Testis (tissue), 3 donors: Measurements from ENCODE around the gene PEX11B. TPM values are rescaled to one million over a fixed set of nuclear protein-coding genes. Genes with fewer than 3 reads are reported as not detected.

Source experiments
- DNase-seq: peaks from one replicate; pipeline ENCODE4 v3.0.0-alpha.2; 2019
- H3K27ac ChIP-seq, 2 donors: fragments of 200-600 bp; sonication (generic); one replicate each; pipeline ENCODE4 v1.5.1; 2019
- H3K27me3 ChIP-seq: fragments of 200-600 bp; sonication (generic); one replicate; pipeline ENCODE4 v1.5.1; 2019
- H3K36me3 ChIP-seq: fragments of 200-600 bp; sonication (generic); one replicate; pipeline ENCODE4 v1.5.1; 2017; ENCODE audit warnings: low read depth; ENCODE audit errors: missing control alignments
- H3K4me1 ChIP-seq: fragments of 200-600 bp; sonication (generic); one replicate; pipeline ENCODE4 v1.5.1; 2019
- H3K4me3 ChIP-seq, 2 donors: fragments of 200-600 bp; sonication (generic); one replicate each; pipeline ENCODE4 v1.5.1; 2017 to 2019
- H3K9me3 ChIP-seq: fragments of 200-600 bp; sonication (generic); one replicate; pipeline ENCODE4 v1.5.1; 2017
- POLR2A ChIP-seq: fragments of 450-650 bp; IDR thresholded peaks from one replicate; pipeline ENCODE4 v1.6.1; 2017; ENCODE audit warnings: antibody characterized with exemption, mild to moderate bottlenecking, moderate library complexity
- WGBS, 2 donors: methylation state at CpG; one replicate each; pipeline ENCODE4 v1.1.5; 2018; 5-methylcytosine and 5-hydroxymethylcytosine counted together
- intact Hi-C: fragments of 100-400 bp; cut with DNase I; formaldehyde crosslinking; loops from one replicate; pipeline ENCODE4 v1.15.1; 2023; ENCODE audit warnings: low total_unique reads
- polyA plus RNA-seq: library from polyadenylated mRNA; stranded (reverse); fragments of 350-450 nt; fragmentation: Illumina TruSeq; extraction: RNeasy Lipid Tissue Mini Kit (QIAGEN cat#74804); gene quantifications from one replicate; pipeline ENCODE4 v1.2.3, GENCODE V29; 2014; ENCODE audit warnings: low read depth, low replicate concordance; ENCODE audit not compliant: insufficient read depth
- total RNA-seq, 2 donors: library from RNA; depleted of rRNA; stranded (reverse); fragments of >200 nt; gene quantifications; one replicate each; pipeline ENCODE4 v1.2.3, GENCODE V29; 2016
- TF ChIP-seq, protein P1 (sequence below), 3 experiments: fragments of 450-650 bp in 2 of 3; fragments of 200-600 bp in 1 of 3; sonication (generic) in 1 of 3; IDR thresholded peaks; one replicate each; pipeline ENCODE4 v1.5.1; 2016 to 2019; ENCODE audit warnings: antibody characterized with exemption in 3 of 3, mild to moderate bottlenecking in 2 of 3, moderate library complexity in 1 of 3

PEX11B gene
- total and polyA plus RNA-seq, 3 donors from 2014 or later = 42.1 to 54.8 (median 42.7) TPM

DNA sequence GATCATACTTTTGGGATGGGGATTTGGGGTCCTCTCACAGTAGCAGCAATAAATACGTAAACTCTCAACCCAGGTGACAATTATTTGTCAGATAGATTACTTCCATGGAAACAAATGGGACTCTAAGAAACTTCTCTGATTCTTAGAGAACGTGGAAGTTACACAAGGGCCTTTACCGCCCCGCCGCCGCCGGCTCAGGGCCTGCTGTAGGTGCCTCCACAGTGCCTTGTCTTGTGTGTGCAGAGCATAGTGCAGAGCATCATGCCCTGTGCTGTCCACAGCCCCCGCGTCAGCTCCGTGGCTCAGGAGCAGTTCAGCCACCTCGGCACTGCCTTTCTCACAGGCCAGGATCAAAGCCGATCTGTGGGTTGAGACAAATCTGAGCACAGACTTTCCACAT lies 43.9 kb downstream of the PEX11B start:
- 89 to 96% methylated on average over 2 to 12 of the region's 12 CpGs for WGBS, 2 donors
- no peaks in the 10 kb centered on the region for H3K27me3 ChIP-seq
- H3K4me3 ChIP-seq = no peak overlapping the region
- H3K4me1 ChIP-seq = peaks cover 8% of the 10 kb centered on the region
- DNase-seq = no peak
- H3K36me3 ChIP-seq = no peaks in the 10 kb centered on the region
- H3K9me3 ChIP-seq = no peaks in the 10 kb centered on the region
- no peak for TF ChIP-seq POLR2A
- TF ChIP-seq, protein P1, sequence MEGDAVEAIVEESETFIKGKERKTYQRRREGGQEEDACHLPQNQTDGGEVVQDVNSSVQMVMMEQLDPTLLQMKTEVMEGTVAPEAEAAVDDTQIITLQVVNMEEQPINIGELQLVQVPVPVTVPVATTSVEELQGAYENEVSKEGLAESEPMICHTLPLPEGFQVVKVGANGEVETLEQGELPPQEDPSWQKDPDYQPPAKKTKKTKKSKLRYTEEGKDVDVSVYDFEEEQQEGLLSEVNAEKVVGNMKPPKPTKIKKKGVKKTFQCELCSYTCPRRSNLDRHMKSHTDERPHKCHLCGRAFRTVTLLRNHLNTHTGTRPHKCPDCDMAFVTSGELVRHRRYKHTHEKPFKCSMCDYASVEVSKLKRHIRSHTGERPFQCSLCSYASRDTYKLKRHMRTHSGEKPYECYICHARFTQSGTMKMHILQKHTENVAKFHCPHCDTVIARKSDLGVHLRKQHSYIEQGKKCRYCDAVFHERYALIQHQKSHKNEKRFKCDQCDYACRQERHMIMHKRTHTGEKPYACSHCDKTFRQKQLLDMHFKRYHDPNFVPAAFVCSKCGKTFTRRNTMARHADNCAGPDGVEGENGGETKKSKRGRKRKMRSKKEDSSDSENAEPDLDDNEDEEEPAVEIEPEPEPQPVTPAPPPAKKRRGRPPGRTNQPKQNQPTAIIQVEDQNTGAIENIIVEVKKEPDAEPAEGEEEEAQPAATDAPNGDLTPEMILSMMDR (IDR thresholded peaks at IDR 0.05) = no peak
- no peak overlapping the region for H3K27ac ChIP-seq
- intact Hi-C loops = no loop called here

DNA sequence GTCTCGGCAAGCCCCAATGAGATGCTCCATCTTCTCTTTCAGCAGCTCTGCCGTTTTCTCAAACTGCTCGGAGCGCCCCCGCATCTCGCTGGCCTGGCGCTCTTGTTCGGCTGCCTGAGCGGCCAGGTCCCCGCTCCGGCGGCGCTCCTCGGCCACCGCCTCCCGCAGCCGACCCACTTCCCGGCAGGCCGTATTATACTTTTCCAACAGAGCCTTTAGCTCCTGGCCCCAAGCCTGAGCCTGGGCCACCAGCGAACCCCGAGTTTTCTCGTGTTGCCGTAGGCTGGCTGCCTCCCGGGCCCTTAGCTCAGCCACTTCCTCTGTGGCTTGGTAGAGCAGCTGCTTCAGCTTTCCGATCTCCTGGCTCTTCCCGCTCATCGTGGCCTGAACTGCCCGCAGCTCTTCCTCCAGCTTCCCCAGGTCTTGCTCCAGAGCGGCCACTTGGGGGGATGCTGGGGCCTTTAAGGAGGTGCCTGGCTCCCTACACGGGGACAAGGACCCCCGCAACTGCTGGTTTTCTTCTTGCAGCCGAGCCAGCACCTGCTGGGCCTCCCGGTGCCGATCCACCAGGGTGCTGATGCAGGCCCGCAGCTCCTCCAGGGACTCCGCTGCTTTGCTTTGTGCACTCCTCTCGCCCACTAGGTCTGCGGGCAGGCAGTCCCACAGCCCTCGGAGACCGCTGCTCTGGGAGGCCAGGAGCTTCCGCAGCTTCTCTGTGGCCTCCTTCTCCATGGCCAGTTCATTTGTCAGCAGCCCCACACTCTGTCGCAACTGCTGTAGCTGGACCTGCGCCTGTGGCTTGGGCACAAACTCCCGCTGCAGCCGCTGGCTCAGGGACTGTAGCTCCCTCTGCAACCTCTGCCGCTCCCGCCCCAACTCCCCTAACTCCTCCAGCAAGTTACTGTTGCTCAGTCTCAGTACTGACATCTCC lies 46.3 kb downstream of the PEX11B start:
- no peaks in the 10 kb centered on the region for H3K9me3 ChIP-seq
- H3K4me1 ChIP-seq = peaks cover 18% of the 10 kb centered on the region
- intact Hi-C loops = no loop called here
- peak overlapping the region; percentile 43 for H3K4me3 ChIP-seq
- peak; percentile 58 for DNase-seq
- 2 to 17% methylated on average over 31 to 47 of the region's 47 CpGs for WGBS, 2 donors
- H3K27me3 ChIP-seq = no peaks in the 10 kb centered on the region
- peak overlapping the region; percentile 60 to 79 for H3K27ac ChIP-seq
- TF ChIP-seq, protein P1 (IDR thresholded peaks at IDR 0.05) = no peak
- TF ChIP-seq POLR2A = no peak
- H3K36me3 ChIP-seq = no peaks in the 10 kb centered on the region

DNA sequence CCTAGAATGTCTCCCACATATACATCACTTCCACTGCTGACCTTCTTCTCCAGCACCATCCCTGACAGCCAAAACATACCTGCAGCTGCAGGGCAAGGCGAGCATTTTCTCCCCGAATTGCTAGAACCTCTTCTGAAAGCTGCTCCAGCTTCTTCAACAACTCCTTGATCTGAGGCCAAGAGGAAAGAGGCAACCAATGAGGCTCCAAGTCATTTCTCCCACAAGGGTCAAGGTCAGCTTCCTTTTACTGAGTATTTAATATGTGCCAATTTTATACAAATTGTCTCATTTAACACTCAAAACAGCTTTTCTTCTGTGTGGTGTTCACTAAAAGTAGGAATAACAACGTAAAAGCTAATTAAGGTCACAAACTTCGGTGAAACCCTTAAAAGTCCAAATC lies 50.3 kb downstream of the PEX11B start:
- H3K36me3 ChIP-seq = no peaks in the 10 kb centered on the region
- no peak overlapping the region for H3K27ac ChIP-seq
- intact Hi-C loops = no loop called here
- no peak for DNase-seq
- H3K27me3 ChIP-seq = no peaks in the 10 kb centered on the region
- WGBS, 2 donors = 51 to 52% methylated on average over 4 of the region's 4 CpGs
- no peaks in the 10 kb centered on the region for H3K9me3 ChIP-seq
- TF ChIP-seq, protein P1 (IDR thresholded peaks at IDR 0.05) = no peak
- TF ChIP-seq POLR2A = no peak
- peaks cover 18% of the 10 kb centered on the region for H3K4me1 ChIP-seq
- no peak overlapping the region for H3K4me3 ChIP-seq

DNA sequence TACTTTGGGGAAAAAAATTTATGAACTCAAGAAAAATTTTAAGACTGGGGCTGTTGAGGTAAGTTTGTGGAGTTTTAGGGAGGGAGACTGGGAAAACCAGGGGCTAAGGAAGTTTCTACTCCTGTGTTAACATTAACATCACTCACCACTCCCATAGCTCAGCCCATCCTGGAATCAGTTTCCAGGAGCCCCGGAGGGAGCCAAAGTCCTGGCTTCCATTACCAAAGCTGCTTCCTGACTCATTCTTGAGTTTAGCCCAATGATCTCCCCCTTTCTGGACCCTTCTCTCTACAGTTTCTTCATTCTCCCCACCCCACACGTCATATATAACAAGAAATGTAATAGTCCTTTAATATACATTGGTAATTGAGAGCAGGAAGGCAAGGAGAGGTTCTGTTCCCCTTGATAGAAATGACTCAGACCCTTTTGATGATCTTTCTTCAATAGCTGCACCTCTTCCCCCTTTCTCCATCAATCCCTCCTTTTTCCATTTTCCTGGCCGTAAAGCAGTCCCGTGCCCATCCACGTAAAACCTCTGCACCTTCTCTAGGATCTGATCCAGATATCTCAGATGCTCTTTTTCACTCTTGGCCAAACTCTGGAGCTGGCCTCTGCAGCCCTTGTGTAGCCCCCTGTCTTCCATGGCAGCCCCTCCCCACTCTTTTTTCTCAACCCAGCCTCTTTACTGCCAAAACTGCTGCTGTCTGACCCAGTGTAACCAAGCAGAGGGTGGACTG lies 55.1 kb downstream of the PEX11B start:
- no peak overlapping the region for H3K4me3 ChIP-seq
- WGBS, 2 donors = 79 to 82% methylated on average over 5 of the region's 5 CpGs
- peaks cover 12% of the 10 kb centered on the region for H3K4me1 ChIP-seq
- H3K27me3 ChIP-seq = no peaks in the 10 kb centered on the region
- no peaks in the 10 kb centered on the region for H3K36me3 ChIP-seq
- no peaks in the 10 kb centered on the region for H3K9me3 ChIP-seq
- intact Hi-C loops = no loop called here
- no peak for DNase-seq
- H3K27ac ChIP-seq = no peak overlapping the region
- TF ChIP-seq, protein P1 (IDR thresholded peaks at IDR 0.05) = no peak
- TF ChIP-seq POLR2A = no peak

Other genes with a start within 250 kb of the PEX11B start
- 1 to 10 TPM in 1 of 2 donors, under 1 TPM in 1; 0.94 to 1.5 TPM for gene PDZK1, start 211.3 kb downstream of the PEX11B start, total RNA-seq
- 3.5 TPM for gene PDZK1, start 211.3 kb downstream of the PEX11B start, polyA plus RNA-seq
- under 1 TPM in 1 of 2 donors, not detected in 1; 0.31 TPM for gene CD160, start 199.2 kb downstream of the PEX11B start, total RNA-seq
- gene CD160, start 199.2 kb downstream of the PEX11B start, polyA plus RNA-seq = 0.45 TPM
- 10 to 100 TPM; 24.4 to 29.1 TPM for gene RNF115, start 94.6 kb downstream of the PEX11B start, total RNA-seq
- gene RNF115, start 94.6 kb downstream of the PEX11B start, polyA plus RNA-seq = 13.8 TPM
- 10 to 100 TPM; 56.2 to 63.8 TPM for gene POLR3C, start 94.5 kb downstream of the PEX11B start, total RNA-seq
- 73.3 TPM for gene POLR3C, start 94.5 kb downstream of the PEX11B start, polyA plus RNA-seq
- 10 to 100 TPM in 1 of 2 donors, 1 to 10 TPM in 1; 9.5 to 13.1 TPM for gene NUDT17, start 73.1 kb downstream of the PEX11B start, total RNA-seq
- gene NUDT17, start 73.1 kb downstream of the PEX11B start, polyA plus RNA-seq = 9.5 TPM
- 10 to 100 TPM; 39.8 to 40.1 TPM for gene PIAS3, start 59.6 kb downstream of the PEX11B start, total RNA-seq
- 30.9 TPM for gene PIAS3, start 59.6 kb downstream of the PEX11B start, polyA plus RNA-seq
- 1 to 10 TPM; 1.3 to 1.7 TPM for gene ANKRD35, start 32.9 kb downstream of the PEX11B start, total RNA-seq
- gene ANKRD35, start 32.9 kb downstream of the PEX11B start, polyA plus RNA-seq = 3.3 TPM
- gene ITGA10, start 8.7 kb downstream of the PEX11B start, total RNA-seq = 1 to 10 TPM; 4.3 to 6.3 TPM
- 3.4 TPM for gene ITGA10, start 8.7 kb downstream of the PEX11B start, polyA plus RNA-seq
- 100 to 1,000 TPM; 158 to 174 TPM for gene RBM8A, start 8.8 kb upstream of the PEX11B start, total RNA-seq
- 123 TPM for gene RBM8A, start 8.8 kb upstream of the PEX11B start, polyA plus RNA-seq
- 10 to 100 TPM; 15.8 to 20.6 TPM for gene LIX1L, start 39.3 kb upstream of the PEX11B start, total RNA-seq
- gene LIX1L, start 39.3 kb upstream of the PEX11B start, polyA plus RNA-seq = 16.6 TPM
- gene ANKRD34A, start 45.9 kb upstream of the PEX11B start, total RNA-seq = under 1 TPM; 0.31 to 0.43 TPM
- 0.51 TPM for gene ANKRD34A, start 45.9 kb upstream of the PEX11B start, polyA plus RNA-seq
- gene POLR3GL, start 46.0 kb upstream of the PEX11B start, total RNA-seq = 10 to 100 TPM; 20.9 to 23.5 TPM
- 37.9 TPM for gene POLR3GL, start 46.0 kb upstream of the PEX11B start, polyA plus RNA-seq
- 100 to 1,000 TPM; 268 to 328 TPM for gene TXNIP, start 77.9 kb upstream of the PEX11B start, total RNA-seq
- gene TXNIP, start 77.9 kb upstream of the PEX11B start, polyA plus RNA-seq = 274 TPM
- under 1 TPM in 1 of 2 donors, not detected in 1; 0.43 TPM for gene HJV, start 103.0 kb upstream of the PEX11B start, total RNA-seq
- 7.7 TPM for gene HJV, start 103.0 kb upstream of the PEX11B start, polyA plus RNA-seq
- 1 to 10 TPM; 4.0 to 5.6 TPM for gene NBPF10, start 226.1 kb upstream of the PEX11B start, total RNA-seq
- gene NBPF10, start 226.1 kb upstream of the PEX11B start, polyA plus RNA-seq = 2.3 TPM